H1 (cell line): Measurements from ENCODE around the gene TLCD3B. TPM values are rescaled to one million over a fixed set of nuclear protein-coding genes. Genes with fewer than 3 reads are reported as not detected.

Experiments
- CBX5 ChIP-seq: fragments of 300-800, 300-1000 bp; sonication (generic); IDR thresholded peaks from 2 replicates; pipeline ENCODE4 v1.7.1; 2016; ENCODE audit warnings: antibody characterized with exemption, low read length, low read depth
- CHD2 ChIP-seq: IDR thresholded peaks from 2 replicates; pipeline ENCODE4 v1.6.1; 2012; ENCODE audit warnings: low read length, improper control_type of control experiment
- KDM4A ChIP-seq: IDR thresholded peaks from one replicate; pipeline ENCODE4 v1.7.1; 2012; ENCODE audit warnings: low read depth, mild to moderate bottlenecking, moderate library complexity, low read length, inconsistent platforms; ENCODE audit not compliant: severe bottlenecking
- POU5F1 ChIP-seq: IDR thresholded peaks from 2 replicates; pipeline ENCODE4 v1.6.1; 2011; ENCODE audit warnings: low read depth, mild to moderate bottlenecking, low read length, moderate library complexity
- SIX5 ChIP-seq: IDR thresholded peaks from 2 replicates; pipeline ENCODE4 v1.6.1; 2011; ENCODE audit warnings: mild to moderate bottlenecking, low read depth, low read length
- SP1 ChIP-seq: IDR thresholded peaks from 2 replicates; pipeline ENCODE4 v1.6.1; 2011; ENCODE audit warnings: low read depth, low read length
- TAF1 ChIP-seq: IDR thresholded peaks from 2 replicates; pipeline ENCODE4 v1.6.1; 2011; ENCODE audit warnings: mild to moderate bottlenecking, low read depth, low read length
- polyA plus RNA-seq, 7 experiments: library from polyadenylated mRNA; depleted of rRNA in 3 of 7; stranded (reverse) in 5 of 7; unstranded in 2 of 7; fragments of >200 nt in 5 of 7; fragments of 200-250 nt in 2 of 7; gene quantifications; 1 replicate in 5 of 7; 2 replicates in 1 of 7; 4 replicates in 1 of 7; pipeline versions ENCODE4 v1.2.1 to v1.2.3, GENCODE V29; 2011 to 2013; ENCODE audit warnings: missing spikeins in 2 of 7, mixed read lengths in 2 of 7
- total RNA-seq: library from RNA; stranded (reverse); fragmentation: NEBNext Ultra II Directional; extraction: Animal tissue kit (Norgen Biotek cat#: 25700); gene quantifications from 2 replicates; pipeline ENCODE4 v1.2.1, GENCODE V29; 2021

Gene TLCD3B
- total and polyA plus RNA-seq, 2 of the 8 experiments (the other 6 are each of a cell fraction or from before 2014, with no cell fraction given): 15.2 to 26.9 TPM

DNA sequence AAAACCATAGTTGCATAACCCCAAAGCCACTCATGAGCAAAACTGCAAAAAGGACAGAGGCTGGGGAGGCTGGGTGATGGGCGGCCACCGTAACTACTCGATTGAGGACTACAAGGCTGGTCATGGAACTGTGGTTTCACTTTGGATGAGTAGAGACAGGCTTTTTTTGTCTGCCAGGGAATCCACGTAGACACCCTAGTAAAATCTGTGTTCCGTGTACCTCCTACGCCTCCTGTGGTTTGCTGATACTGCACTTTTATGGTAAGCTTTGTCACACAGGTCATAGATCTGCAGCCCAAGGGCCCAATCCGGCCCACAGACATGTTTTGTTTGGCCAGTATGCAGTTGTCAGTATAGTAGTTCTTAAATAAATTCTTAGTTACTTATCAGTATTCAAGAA lies 2.2 kb upstream of the TLCD3B start (continued):
- TF ChIP-seq CBX5: no peak
- no peak for TF ChIP-seq TAF1
- no peak for TF ChIP-seq CHD2
- TF ChIP-seq KDM4A: no peak
- TF ChIP-seq SIX5: no peak
- TF ChIP-seq POU5F1: no peak
- no peak for TF ChIP-seq SP1
- TF ChIP-seq, all 59 proteins: peak for 0
